Measurements from ENCODE around the gene TFR2. TPM values are rescaled to one million over a fixed set of nuclear protein-coding genes. Genes with fewer than 3 reads are reported as not detected.
A peak's percentile ranks its signal among the peaks of the same experiment; 100 is the strongest.
"Not testable (repeated sequence)": the region's sequence is repeated elsewhere in the genome, so short reads cannot be mapped to it uniquely, and the experiment has no call there.

Gene TFR2
- total RNA-seq, 1 donor: under 0.01 TPM

DNA sequence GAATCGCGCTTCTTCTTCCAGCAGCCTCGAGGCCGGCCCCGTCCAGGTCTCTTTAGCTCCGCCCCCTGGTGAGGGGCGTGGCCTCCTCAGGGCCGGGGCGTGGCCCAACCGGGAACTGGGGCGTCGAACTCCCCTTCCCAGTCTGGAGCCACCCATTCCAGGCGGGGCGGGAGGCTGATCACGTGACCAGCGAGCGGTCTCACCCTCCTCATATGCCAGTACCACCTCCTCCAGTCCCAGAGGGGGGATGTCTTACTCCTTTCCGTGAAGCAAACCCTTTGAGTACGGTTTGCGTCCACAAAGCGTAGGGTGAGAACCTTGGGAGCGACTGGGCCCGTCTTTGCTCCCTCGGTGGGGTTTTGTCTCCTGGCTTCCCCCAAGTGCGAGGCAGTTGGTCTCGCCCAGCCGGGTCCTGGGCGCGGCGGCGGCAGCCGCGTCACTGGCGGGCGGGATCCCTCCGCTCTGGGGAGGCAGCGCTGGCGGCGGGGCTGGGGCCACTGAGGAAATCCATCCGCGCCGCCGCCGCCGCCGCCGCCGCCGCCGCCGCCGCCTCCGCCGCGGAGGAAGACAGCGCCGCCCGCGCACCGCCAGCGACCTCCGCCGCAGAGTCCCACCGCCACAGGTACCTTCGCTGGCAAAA, 32.1 kb upstream of the TFR2 start, which contains the start of gene GNB2:
TSS of gene GNB2 (plus strand) at position 439 of the 640 bp plus-strand sequence. CDS start 2,526 bp downstream, outside the sequence.
- Histone ChIP-seq H3K79me2 (ENCODE audit: insufficient read depth, low read length) (peaks cover 45% of the 10 kb centered on the region), H3K4me1 (ENCODE audit: insufficient read depth, low read length) (no peaks in the 10 kb centered on the region), H3K27ac (ENCODE audit: low read depth, low read length) (peak within 1 kb of the TSS; percentile 98), H3K36me3 (ENCODE audit: insufficient read depth, low read length) (peaks cover 21% of the 10 kb centered on the region), H3K27me3 (ENCODE audit: insufficient read depth, low read length) (peaks cover 2% of the 10 kb centered on the region), H4K20me1 (ENCODE audit: insufficient read depth, low read length) (peaks cover 21% of the 10 kb centered on the region), H3K4me3 (ENCODE audit: insufficient read depth, low read length) (peak within 1 kb of the TSS; percentile 90), H2AFZ (ENCODE audit: low read length) (peak within 1 kb of the TSS; percentile 99), H3K4me2 (ENCODE audit: insufficient read depth, low read length) (peak within 1 kb of the TSS; percentile 95), H3K9me3 (ENCODE audit: low read depth, low read length) (no peaks in the 10 kb centered on the region)
- TF ChIP-seq, protein P1, sequence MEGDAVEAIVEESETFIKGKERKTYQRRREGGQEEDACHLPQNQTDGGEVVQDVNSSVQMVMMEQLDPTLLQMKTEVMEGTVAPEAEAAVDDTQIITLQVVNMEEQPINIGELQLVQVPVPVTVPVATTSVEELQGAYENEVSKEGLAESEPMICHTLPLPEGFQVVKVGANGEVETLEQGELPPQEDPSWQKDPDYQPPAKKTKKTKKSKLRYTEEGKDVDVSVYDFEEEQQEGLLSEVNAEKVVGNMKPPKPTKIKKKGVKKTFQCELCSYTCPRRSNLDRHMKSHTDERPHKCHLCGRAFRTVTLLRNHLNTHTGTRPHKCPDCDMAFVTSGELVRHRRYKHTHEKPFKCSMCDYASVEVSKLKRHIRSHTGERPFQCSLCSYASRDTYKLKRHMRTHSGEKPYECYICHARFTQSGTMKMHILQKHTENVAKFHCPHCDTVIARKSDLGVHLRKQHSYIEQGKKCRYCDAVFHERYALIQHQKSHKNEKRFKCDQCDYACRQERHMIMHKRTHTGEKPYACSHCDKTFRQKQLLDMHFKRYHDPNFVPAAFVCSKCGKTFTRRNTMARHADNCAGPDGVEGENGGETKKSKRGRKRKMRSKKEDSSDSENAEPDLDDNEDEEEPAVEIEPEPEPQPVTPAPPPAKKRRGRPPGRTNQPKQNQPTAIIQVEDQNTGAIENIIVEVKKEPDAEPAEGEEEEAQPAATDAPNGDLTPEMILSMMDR (IDR thresholded peaks at IDR 0.05; ENCODE audit: extremely low read depth, low read depth, low read length): no peak
- peak; percentile 100 for DNase-seq (ENCODE audit: insufficient read length, low spot score, missing footprints)

- H3K4me2 ChIP-seq (ENCODE audit: insufficient read depth, low read length): no peak overlapping the region
- H3K4me3 ChIP-seq (ENCODE audit: insufficient read depth, low read length): no peak overlapping the region
- H3K9me3 ChIP-seq (ENCODE audit: low read depth, low read length): no peaks in the 10 kb centered on the region
- no peak overlapping the region for H3K27ac ChIP-seq (ENCODE audit: low read depth, low read length)
- H3K4me1 ChIP-seq (ENCODE audit: insufficient read depth, low read length): no peaks in the 10 kb centered on the region
- no peak overlapping the region for H2AFZ ChIP-seq (ENCODE audit: low read length)
- no peak for DNase-seq (ENCODE audit: insufficient read length, low spot score, missing footprints)
- peaks cover 28% of the 10 kb centered on the region for H3K79me2 ChIP-seq (ENCODE audit: insufficient read depth, low read length)
- TF ChIP-seq, protein P1 (IDR thresholded peaks at IDR 0.05; ENCODE audit: extremely low read depth, low read depth, low read length): no peak
- peaks cover 5% of the 10 kb centered on the region for H4K20me1 ChIP-seq (ENCODE audit: insufficient read depth, low read length)
- H3K36me3 ChIP-seq (ENCODE audit: insufficient read depth, low read length): peaks cover 3% of the 10 kb centered on the region
- peaks cover 2% of the 10 kb centered on the region for H3K27me3 ChIP-seq (ENCODE audit: insufficient read depth, low read length)
Measured at GRCh38 chr7:100671353-100672327, 30.3 kb upstream of the TFR2 start.

DNA sequence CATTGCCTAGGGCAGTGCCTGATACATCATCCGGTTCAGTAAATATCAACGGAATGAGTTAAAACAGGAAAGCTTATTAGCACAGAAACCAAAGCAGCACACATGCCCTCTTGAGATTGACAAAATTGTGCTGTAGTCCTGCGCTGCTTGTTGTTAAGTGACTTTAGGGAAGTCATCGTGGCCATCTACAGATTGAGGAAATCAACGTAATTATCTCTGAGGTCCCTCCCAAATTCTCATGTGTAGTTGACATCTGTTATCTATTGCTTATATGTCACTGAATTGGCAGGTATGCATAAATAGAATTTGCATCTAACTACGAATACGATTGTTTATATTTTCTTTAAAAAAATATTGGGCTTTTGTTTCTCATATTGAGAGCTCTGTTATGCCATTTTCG, 28.7 kb upstream of the TFR2 start:
- Histone ChIP-seq H3K79me2 (ENCODE audit: insufficient read depth, low read length) (peaks cover 13% of the 10 kb centered on the region), H2AFZ (ENCODE audit: low read length) (no peak overlapping the region), H3K4me2 (ENCODE audit: insufficient read depth, low read length) (no peak overlapping the region), H3K27me3 (ENCODE audit: insufficient read depth, low read length) (peaks cover 2% of the 10 kb centered on the region), H3K4me1 (ENCODE audit: insufficient read depth, low read length) (no peaks in the 10 kb centered on the region), H4K20me1 (ENCODE audit: insufficient read depth, low read length) (no peaks in the 10 kb centered on the region), H3K36me3 (ENCODE audit: insufficient read depth, low read length) (no peaks in the 10 kb centered on the region), H3K27ac (ENCODE audit: low read depth, low read length) (no peak overlapping the region), H3K4me3 (ENCODE audit: insufficient read depth, low read length) (no peak overlapping the region), H3K9me3 (ENCODE audit: low read depth, low read length) (no peaks in the 10 kb centered on the region)
- TF ChIP-seq, protein P1 (IDR thresholded peaks at IDR 0.05; ENCODE audit: extremely low read depth, low read depth, low read length): no peak
- DNase-seq (ENCODE audit: insufficient read length, low spot score, missing footprints): no peak

GRCh38 chr7:100669106-100669505, 27.8 kb upstream of the TFR2 start:
- H3K4me3 ChIP-seq (ENCODE audit: insufficient read depth, low read length); H3K36me3 ChIP-seq (ENCODE audit: insufficient read depth, low read length); H3K4me1 ChIP-seq (ENCODE audit: insufficient read depth, low read length); H3K27ac ChIP-seq (ENCODE audit: low read depth, low read length); H2AFZ ChIP-seq (ENCODE audit: low read length); H4K20me1 ChIP-seq (ENCODE audit: insufficient read depth, low read length); H3K9me3 ChIP-seq (ENCODE audit: low read depth, low read length); DNase-seq (ENCODE audit: insufficient read length, low spot score, missing footprints); H3K27me3 ChIP-seq (ENCODE audit: insufficient read depth, low read length); H3K79me2 ChIP-seq (ENCODE audit: insufficient read depth, low read length); H3K4me2 ChIP-seq (ENCODE audit: insufficient read depth, low read length): not testable (repeated sequence)
